ENCODE data around the gene EPHA8.

The EPHA8 gene

DNA sequence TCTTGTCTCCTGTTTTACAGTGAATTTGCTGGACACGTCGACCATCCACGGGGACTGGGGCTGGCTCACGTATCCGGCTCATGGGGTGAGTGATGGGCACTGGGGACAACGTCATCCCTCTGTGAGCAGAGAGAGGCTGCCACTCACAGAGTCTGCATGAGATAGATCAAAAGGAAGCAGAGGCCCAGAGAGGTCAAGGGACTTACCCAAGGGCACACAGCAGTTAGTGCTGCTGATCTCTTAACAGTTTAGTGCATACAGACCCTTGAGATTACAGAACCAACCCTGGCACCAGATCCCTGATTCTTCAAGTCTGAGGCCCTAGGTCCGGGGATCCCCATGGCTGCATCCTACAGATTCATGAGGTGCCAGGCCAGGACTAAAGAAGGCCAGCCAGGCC, 6.0 kb downstream of the EPHA8 start:
- TF ChIP-seq, protein P1, sequence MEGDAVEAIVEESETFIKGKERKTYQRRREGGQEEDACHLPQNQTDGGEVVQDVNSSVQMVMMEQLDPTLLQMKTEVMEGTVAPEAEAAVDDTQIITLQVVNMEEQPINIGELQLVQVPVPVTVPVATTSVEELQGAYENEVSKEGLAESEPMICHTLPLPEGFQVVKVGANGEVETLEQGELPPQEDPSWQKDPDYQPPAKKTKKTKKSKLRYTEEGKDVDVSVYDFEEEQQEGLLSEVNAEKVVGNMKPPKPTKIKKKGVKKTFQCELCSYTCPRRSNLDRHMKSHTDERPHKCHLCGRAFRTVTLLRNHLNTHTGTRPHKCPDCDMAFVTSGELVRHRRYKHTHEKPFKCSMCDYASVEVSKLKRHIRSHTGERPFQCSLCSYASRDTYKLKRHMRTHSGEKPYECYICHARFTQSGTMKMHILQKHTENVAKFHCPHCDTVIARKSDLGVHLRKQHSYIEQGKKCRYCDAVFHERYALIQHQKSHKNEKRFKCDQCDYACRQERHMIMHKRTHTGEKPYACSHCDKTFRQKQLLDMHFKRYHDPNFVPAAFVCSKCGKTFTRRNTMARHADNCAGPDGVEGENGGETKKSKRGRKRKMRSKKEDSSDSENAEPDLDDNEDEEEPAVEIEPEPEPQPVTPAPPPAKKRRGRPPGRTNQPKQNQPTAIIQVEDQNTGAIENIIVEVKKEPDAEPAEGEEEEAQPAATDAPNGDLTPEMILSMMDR (IDR thresholded peaks at IDR 0.05; ENCODE audit: low read depth, low read length), result no peak
- in situ Hi-C loops (cut with HindIII; ENCODE audit: low sequenced_read_pairs), result no loop called here
- DNase-seq (ENCODE audit: low read depth, low spot score), result no peak
- H3K4me3 ChIP-seq (ENCODE audit: low read depth, low read length), result no peak overlapping the region

DNA sequence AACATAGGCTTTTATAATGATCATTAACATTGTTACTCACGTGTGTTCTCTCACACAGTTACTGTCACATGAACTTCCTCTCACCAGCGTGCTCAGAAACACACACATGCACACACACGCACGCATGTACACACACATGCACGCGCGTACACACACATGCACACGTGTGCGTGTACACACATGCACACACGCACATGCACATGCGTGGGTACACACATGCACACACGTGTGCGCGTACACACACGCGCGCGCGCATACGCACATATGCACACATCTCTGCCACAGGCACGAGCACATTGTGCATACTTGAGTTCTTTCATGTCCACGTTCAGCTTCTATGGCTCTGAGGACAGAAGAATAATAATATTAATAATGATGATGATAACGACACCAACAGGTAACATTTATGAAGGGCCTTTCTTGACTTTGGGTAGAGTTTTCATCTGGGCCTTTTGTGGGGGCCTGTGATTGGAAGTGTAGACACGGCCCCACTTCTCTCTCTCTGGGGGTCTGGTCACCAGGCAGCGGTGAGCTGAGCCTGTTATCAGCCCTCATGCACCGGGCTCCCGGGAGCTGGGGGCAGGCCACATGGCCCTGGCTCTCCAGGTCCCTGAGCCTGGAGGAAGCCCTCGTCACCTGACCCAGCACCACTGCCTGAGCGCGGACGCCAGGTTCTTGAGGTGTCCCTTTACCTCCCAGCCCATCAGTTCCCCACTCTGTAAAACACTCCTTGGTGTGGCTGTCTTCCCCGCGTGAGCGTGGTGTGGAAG, 7.0 kb downstream of the EPHA8 start:
- no peak for DNase-seq (ENCODE audit: low read depth, low spot score)
- TF ChIP-seq, protein P1 (IDR thresholded peaks at IDR 0.05; ENCODE audit: low read depth, low read length), result no peak
- in situ Hi-C loops (cut with HindIII; ENCODE audit: low sequenced_read_pairs), result no loop called here
- H3K4me3 ChIP-seq (ENCODE audit: low read depth, low read length), result no peak overlapping the region

DNA sequence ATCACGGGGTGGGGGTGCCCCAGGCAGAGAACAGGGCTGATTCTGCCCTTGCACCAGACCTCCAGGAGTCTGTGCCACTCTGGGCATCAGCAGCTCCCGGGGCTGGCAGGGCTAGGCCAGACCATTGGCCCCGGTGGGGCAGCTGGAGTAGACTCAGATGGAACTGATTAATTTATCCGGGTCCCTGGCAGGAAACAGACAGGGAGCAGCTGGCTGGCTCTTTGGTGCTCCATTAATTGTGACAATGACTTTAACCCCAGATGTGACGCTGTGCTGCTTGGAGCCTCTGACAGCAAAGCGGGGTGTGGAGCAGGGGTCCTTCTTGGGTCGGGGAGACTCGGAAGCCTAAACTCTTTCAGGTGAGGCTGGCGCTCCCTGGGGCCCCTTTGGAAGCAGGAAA, 9.5 kb downstream of the EPHA8 start:
- in situ Hi-C loops (cut with HindIII; ENCODE audit: low sequenced_read_pairs), result no loop called here
- TF ChIP-seq, protein P1 (IDR thresholded peaks at IDR 0.05; ENCODE audit: low read depth, low read length), result no peak
- DNase-seq (ENCODE audit: low read depth, low spot score), result no peak
- H3K4me3 ChIP-seq (ENCODE audit: low read depth, low read length), result no peak overlapping the region

DNA sequence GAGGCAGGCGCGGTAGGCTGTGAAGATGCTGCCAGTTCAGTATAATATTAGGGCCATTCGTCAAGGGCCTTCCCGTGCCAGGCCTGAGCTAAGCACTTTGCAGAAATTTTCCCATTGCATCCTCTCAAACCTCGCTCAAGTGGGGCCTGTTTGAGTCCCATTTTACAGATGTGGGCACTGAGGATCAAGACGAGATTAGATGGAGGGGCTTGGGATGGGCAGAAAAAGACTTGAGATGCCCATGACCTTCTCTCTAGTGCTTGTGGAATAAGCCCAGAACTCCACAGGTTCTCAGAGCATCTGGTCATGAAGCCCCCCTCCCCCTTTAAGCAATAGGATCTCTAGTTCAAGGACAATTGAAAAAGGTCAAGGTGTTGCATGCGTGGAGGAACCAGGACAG, 9.9 kb downstream of the EPHA8 start:
- in situ Hi-C loops (cut with HindIII; ENCODE audit: low sequenced_read_pairs), result no loop called here
- TF ChIP-seq, protein P1 (IDR thresholded peaks at IDR 0.05; ENCODE audit: low read depth, low read length), result no peak
- DNase-seq (ENCODE audit: low read depth, low spot score), result no peak
- no peak overlapping the region for H3K4me3 ChIP-seq (ENCODE audit: low read depth, low read length)

DNA sequence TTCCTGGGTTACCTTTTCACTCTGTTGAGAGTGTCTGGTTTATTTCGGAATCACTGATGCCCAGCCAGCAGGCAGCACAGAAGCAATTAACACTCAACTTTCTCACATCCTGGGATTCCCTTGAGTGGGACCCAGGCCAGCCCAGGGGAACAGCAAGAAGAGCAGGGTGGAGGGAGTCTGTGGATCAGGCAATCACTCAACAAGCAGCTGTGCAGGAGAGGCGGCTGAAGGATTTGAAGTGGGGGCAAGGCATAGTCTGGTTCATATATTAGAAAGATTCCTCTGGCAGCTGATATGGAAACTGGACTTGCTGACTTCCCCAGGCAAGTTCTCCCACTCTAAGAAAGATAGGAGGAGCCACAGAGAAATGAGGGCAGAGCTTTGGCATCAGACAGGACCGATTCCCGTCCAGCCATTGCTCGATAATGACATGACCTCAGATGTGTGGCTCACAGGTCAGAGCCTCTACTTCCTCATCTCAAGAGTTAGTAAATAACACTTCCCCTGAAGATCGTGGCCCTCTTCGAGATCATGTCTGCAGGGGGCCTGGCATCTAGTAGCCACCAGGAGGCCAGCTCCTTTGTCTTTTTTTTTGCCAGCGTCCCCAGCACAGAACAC, 12.4 kb downstream of the EPHA8 start:
- in situ Hi-C loops (cut with HindIII; ENCODE audit: low sequenced_read_pairs), result no loop called here
- TF ChIP-seq, protein P1 (IDR thresholded peaks at IDR 0.05; ENCODE audit: low read depth, low read length), result no peak
- H3K4me3 ChIP-seq (ENCODE audit: low read depth, low read length), result no peak overlapping the region
- no peak for DNase-seq (ENCODE audit: low read depth, low spot score)

DNA sequence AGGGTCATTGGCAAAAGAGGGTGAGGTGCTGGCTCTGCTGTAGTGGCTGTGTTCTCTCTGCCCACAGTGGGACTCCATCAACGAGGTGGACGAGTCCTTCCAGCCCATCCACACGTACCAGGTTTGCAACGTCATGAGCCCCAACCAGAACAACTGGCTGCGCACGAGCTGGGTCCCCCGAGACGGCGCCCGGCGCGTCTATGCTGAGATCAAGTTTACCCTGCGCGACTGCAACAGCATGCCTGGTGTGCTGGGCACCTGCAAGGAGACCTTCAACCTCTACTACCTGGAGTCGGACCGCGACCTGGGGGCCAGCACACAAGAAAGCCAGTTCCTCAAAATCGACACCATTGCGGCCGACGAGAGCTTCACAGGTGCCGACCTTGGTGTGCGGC, 12.9 kb downstream of the EPHA8 start:
- in situ Hi-C loops (cut with HindIII; ENCODE audit: low sequenced_read_pairs), result no loop called here
- DNase-seq (ENCODE audit: low read depth, low spot score), result no peak
- TF ChIP-seq, protein P1 (IDR thresholded peaks at IDR 0.05; ENCODE audit: low read depth, low read length), result no peak
- H3K4me3 ChIP-seq (ENCODE audit: low read depth, low read length), result no peak overlapping the region

Measured in astrocyte of the spinal cord (primary cell).